ENCODE data around the gene PPP1CA.
"Not testable (repeated sequence)": the region's sequence is repeated elsewhere in the genome, so short reads cannot be mapped to it uniquely, and the experiment has no call there.

The PPP1CA gene

GRCh38 chr11:67417425-67417824 lies 15.8 kb upstream of the PPP1CA start:
- DNase-seq (ENCODE audit: low read depth) = no peak

GRCh38 chr11:67416416-67417335 lies 15.0 kb upstream of the PPP1CA start:
- DNase-seq (ENCODE audit: low read depth) = no peak

- no peak for DNase-seq (ENCODE audit: low read depth)
Observed at GRCh38 chr11:67415501-67416304, 14.0 kb upstream of the PPP1CA start, which contains the start of gene CARNS1. TSS of gene CARNS1 (plus strand) at chr11:67415678. CDS start at chr11:67416200, 522 bp downstream.

- DNase-seq (ENCODE audit: low read depth) = no peak
Observed at GRCh38 chr11:67413266-67413849, 11.7 kb upstream of the PPP1CA start.

- DNase-seq (ENCODE audit: low read depth) = no peak
Observed at GRCh38 chr11:67412495-67413179, 11.0 kb upstream of the PPP1CA start.

- DNase-seq (ENCODE audit: low read depth) = no peak
Observed at GRCh38 chr11:67411785-67412152, 10.1 kb upstream of the PPP1CA start.

- no peak for DNase-seq (ENCODE audit: low read depth)
Observed at GRCh38 chr11:67410984-67411784, 9.5 kb upstream of the PPP1CA start.

GRCh38 chr11:67410369-67410831 lies 8.7 kb upstream of the PPP1CA start:
- DNase-seq (ENCODE audit: low read depth) = no peak

GRCh38 chr11:67409781-67410368 lies 8.2 kb upstream of the PPP1CA start:
- no peak for DNase-seq (ENCODE audit: low read depth)

GRCh38 chr11:67409261-67409666 lies 7.6 kb upstream of the PPP1CA start:
- no peak for DNase-seq (ENCODE audit: low read depth)

- no peak for DNase-seq (ENCODE audit: low read depth)
Observed at GRCh38 chr11:67408437-67409200, 7.0 kb upstream of the PPP1CA start.

GRCh38 chr11:67407688-67408163 lies 6.1 kb upstream of the PPP1CA start:
- no peak for DNase-seq (ENCODE audit: low read depth)

GRCh38 chr11:67406969-67407687 lies 5.5 kb upstream of the PPP1CA start:
- no peak for DNase-seq (ENCODE audit: low read depth)

GRCh38 chr11:67406420-67406968 lies 4.8 kb upstream of the PPP1CA start:
- no peak for DNase-seq (ENCODE audit: low read depth)

GRCh38 chr11:67405688-67406339 lies 4.2 kb upstream of the PPP1CA start:
- DNase-seq (ENCODE audit: low read depth) = no peak

- DNase-seq (ENCODE audit: low read depth) = no peak
Observed at GRCh38 chr11:67405196-67405567, 3.5 kb upstream of the PPP1CA start.

GRCh38 chr11:67404515-67405195 lies 3.0 kb upstream of the PPP1CA start:
- DNase-seq (ENCODE audit: low read depth) = no peak

- not testable (repeated sequence) for DNase-seq (ENCODE audit: low read depth)
Observed at GRCh38 chr11:67403085-67403484, 1.4 kb upstream of the PPP1CA start.

All from fibroblast of the conjunctiva (primary cell).